Kidney epithelial cell (primary cell): Measurements from ENCODE around the gene ARTN. TPM values are rescaled to one million over a fixed set of nuclear protein-coding genes. Genes with fewer than 3 reads are reported as not detected.

Source experiments
- DNase-seq: peaks from one replicate; pipeline ENCODE4 v3.0.0-alpha.2; 2010; ENCODE audit warnings: low read depth
- H3K27me3 ChIP-seq: 2 replicates; pipeline ENCODE4 v1.6.0; 2011; ENCODE audit warnings: low read length; ENCODE audit not compliant: control insufficient read depth, insufficient read depth
- H3K36me3 ChIP-seq: 2 replicates; pipeline ENCODE4 v1.5.1; 2011; ENCODE audit warnings: low read length; ENCODE audit not compliant: control insufficient read depth, insufficient read depth
- H3K4me3 ChIP-seq: 2 replicates; pipeline ENCODE4 v1.5.1; 2011; ENCODE audit warnings: low read depth, mild to moderate bottlenecking, control low read depth, low read length
- CTCF ChIP-seq: IDR thresholded peaks from 2 replicates; pipeline ENCODE4 v1.5.1; 2011; ENCODE audit warnings: mild to moderate bottlenecking, moderate library complexity, low read length, control low read depth, inconsistent platforms; ENCODE audit not compliant: insufficient read depth, poor library complexity, severe bottlenecking
- total RNA-seq: library from RNA; depleted of rRNA; stranded (reverse); fragments of >200 nt; gene quantifications from 2 replicates; pipeline ENCODE4 v1.2.3, GENCODE V29; 2015

ARTN gene
- total RNA-seq, 1 donor from 2014 or later, result 4.7 TPM

GRCh38 chr1:43960798-43961197 is 27.2 kb downstream of the ARTN start:
- TF ChIP-seq CTCF, result no peak
- no peaks in the 10 kb centered on the region for H3K27me3 ChIP-seq
- peaks cover 2% of the 10 kb centered on the region for H3K36me3 ChIP-seq
- no peak for DNase-seq
- H3K4me3 ChIP-seq, result no peak overlapping the region

- no peaks in the 10 kb centered on the region for H3K27me3 ChIP-seq
- TF ChIP-seq CTCF, result no peak
- H3K4me3 ChIP-seq, result no peak overlapping the region
- peaks cover 2% of the 10 kb centered on the region for H3K36me3 ChIP-seq
- no peak for DNase-seq
These were observed 28.1 kb downstream of the ARTN start for GRCh38 chr1:43961692-43962091.

GRCh38 chr1:43962324-43962723 is 28.7 kb downstream of the ARTN start:
- peaks cover under 1% of the 10 kb centered on the region for H3K36me3 ChIP-seq
- no peaks in the 10 kb centered on the region for H3K27me3 ChIP-seq
- H3K4me3 ChIP-seq, result no peak overlapping the region
- DNase-seq, result no peak
- no peak for TF ChIP-seq CTCF

GRCh38 chr1:43963006-43963405 is 29.4 kb downstream of the ARTN start:
- no peak for DNase-seq
- Histone ChIP-seq H3K27me3 (no peaks in the 10 kb centered on the region), H3K4me3 (no peak overlapping the region), H3K36me3 (no peaks in the 10 kb centered on the region)
- no peak for TF ChIP-seq CTCF

GRCh38 chr1:43963890-43964289 is 30.3 kb downstream of the ARTN start:
- TF ChIP-seq CTCF, result no peak
- no peak for DNase-seq
- H3K36me3 ChIP-seq, result no peaks in the 10 kb centered on the region
- no peaks in the 10 kb centered on the region for H3K27me3 ChIP-seq
- no peak overlapping the region for H3K4me3 ChIP-seq

GRCh38 chr1:43965316-43965715 is 31.7 kb downstream of the ARTN start:
- no peak for TF ChIP-seq CTCF
- Histone ChIP-seq H3K27me3 (no peaks in the 10 kb centered on the region), H3K36me3 (no peaks in the 10 kb centered on the region), H3K4me3 (no peak overlapping the region)
- no peak for DNase-seq
